ENCODE measurements around the gene RPS6KA2. TPM values are rescaled to one million over a fixed set of nuclear protein-coding genes. Genes with fewer than 3 reads are reported as not detected.

RPS6KA2 gene
- total and polyA plus RNA-seq, 2 donors (not counting 1 experiment from before 2014, with no cell fraction given), result 2.2 to 16.0 TPM

DNA sequence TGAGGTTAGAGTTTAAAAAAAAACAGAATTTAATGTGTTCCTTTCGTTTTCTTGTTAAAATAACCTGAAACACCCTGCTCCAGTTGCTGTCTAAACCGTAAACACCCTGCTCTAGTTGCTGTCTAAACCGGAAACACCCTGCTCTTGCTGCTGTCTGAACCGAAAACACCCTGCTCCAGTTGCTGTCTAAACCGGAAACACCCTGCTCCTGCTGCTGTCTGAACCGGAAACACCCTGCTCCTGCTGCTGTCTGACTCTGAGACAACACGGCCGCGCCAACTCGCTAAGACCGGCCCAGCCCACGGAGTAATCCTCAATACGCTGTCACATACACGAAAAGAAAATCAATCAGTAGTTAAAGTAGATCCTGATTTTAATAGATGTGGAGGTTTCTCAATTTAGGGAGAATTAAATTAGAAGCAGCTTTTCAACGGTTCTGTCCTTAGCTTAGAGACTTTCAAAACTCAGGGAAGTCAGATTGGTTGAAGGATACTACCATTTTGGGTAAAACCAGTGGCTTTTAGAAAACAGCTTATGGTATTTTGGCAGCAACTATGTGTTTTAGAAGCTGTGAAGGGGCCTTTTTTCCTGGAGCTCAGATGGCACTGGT lies 138.9 kb downstream of the RPS6KA2 start:
- Histone ChIP-seq H3K27ac (ENCODE audit: low read length in 2 of 2) (peak overlapping the region; percentile 89 to 92), H3K9me3 (ENCODE audit: control extremely low read depth in 1 of 3, control insufficient read depth in 2 of 3, insufficient read depth in 1 of 3, low read length in 2 of 3) (peaks cover 0 to 26% (median 6%) of the 10 kb centered on the region in 3 donors), H3K9ac (ENCODE audit: low read length) (peak overlapping the region; percentile 48), H4K20me1 (ENCODE audit: control insufficient read depth, insufficient read depth, low read length, poor library complexity, severe bottlenecking) (no peaks in the 10 kb centered on the region), H3K4me2 (replicated peaks; ENCODE audit: low read depth, low read length, poor library complexity, severe bottlenecking) (peak overlapping the region; percentile 52), H3K27me3 (replicated peaks in 1 of 4; ENCODE audit: control extremely low read depth in 1 of 4, control insufficient read depth in 3 of 4, insufficient read depth in 4 of 4, low read length in 3 of 4) (no peaks in the 10 kb centered on the region), H3K36me3 (replicated peaks in 1 of 2; ENCODE audit: control extremely low read depth in 1 of 2, control insufficient read depth in 1 of 2, extremely low read depth in 1 of 2, insufficient read depth in 2 of 2, low read length in 1 of 2) (no peaks in the 10 kb centered on the region), H2AFZ (ENCODE audit: insufficient read depth, low read depth, low read length, poor library complexity, severe bottlenecking) (peak overlapping the region; percentile 67), H3K4me3 (ENCODE audit: control extremely low read depth in 1 of 5, extremely low read depth in 1 of 5, insufficient read depth in 1 of 5, low read depth in 2 of 5, low read length in 4 of 5) (peak overlapping the region; percentile 8 to 53 (median 28)), H3K4me1 (ENCODE audit: control insufficient read depth in 2 of 2, insufficient read depth in 2 of 2, low read length in 2 of 2) (peaks cover 14 to 17% of the 10 kb centered on the region in 2 donors), H3K79me2 (ENCODE audit: control insufficient read depth, insufficient read depth, low read length) (no peaks in the 10 kb centered on the region)
- peak overlapping the region; percentile 99 for H3K27ac Mint-ChIP-seq
- no peak for TF ChIP-seq EZH2 (IDR thresholded peaks at IDR 0.05; ENCODE audit: borderline replicate concordance, insufficient read depth, low read depth, low read length, poor library complexity, severe bottlenecking)
- TF ChIP-seq, protein P1, sequence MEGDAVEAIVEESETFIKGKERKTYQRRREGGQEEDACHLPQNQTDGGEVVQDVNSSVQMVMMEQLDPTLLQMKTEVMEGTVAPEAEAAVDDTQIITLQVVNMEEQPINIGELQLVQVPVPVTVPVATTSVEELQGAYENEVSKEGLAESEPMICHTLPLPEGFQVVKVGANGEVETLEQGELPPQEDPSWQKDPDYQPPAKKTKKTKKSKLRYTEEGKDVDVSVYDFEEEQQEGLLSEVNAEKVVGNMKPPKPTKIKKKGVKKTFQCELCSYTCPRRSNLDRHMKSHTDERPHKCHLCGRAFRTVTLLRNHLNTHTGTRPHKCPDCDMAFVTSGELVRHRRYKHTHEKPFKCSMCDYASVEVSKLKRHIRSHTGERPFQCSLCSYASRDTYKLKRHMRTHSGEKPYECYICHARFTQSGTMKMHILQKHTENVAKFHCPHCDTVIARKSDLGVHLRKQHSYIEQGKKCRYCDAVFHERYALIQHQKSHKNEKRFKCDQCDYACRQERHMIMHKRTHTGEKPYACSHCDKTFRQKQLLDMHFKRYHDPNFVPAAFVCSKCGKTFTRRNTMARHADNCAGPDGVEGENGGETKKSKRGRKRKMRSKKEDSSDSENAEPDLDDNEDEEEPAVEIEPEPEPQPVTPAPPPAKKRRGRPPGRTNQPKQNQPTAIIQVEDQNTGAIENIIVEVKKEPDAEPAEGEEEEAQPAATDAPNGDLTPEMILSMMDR (IDR thresholded peaks at IDR 0.05), result no peak
- intact Hi-C loops (cut with micrococcal nuclease), result loop anchor here (1.0 kb wide), 2 partner anchors 24 to 139 kb away; partner anchors contain the start of gene RPS6KA2
- ChIA-PET CTCF (interaction anchor here (1.6 kb wide), 1 partner anchor 100 kb away, joined by 3 read pairs; no protein-coding TSS in a partner anchor), POLR2A (no interaction called here)
- H3K9me3 Mint-ChIP-seq (ENCODE audit: insufficient read depth), result peaks cover 2% of the 10 kb centered on the region
- peak overlapping the region; percentile 77 for H3K4me3 Mint-ChIP-seq
- H3K27me3 Mint-ChIP-seq, result no peaks in the 10 kb centered on the region
- peak; percentile 88 for DNase-seq
- 1% methylated on average over 11 of the region's 15 CpGs for WGBS (ENCODE audit: insufficient coverage)
- peaks cover 19% of the 10 kb centered on the region for H3K4me1 Mint-ChIP-seq
- peak; percentile 94 for ATAC-seq (ENCODE audit: low read depth)

GRCh38 chr6:166487148-166487547 lies 139.9 kb downstream of the RPS6KA2 start:
- Histone ChIP-seq H3K27ac (ENCODE audit: low read length in 2 of 2) (peak overlapping the region; percentile 89 to 92), H3K27me3 (replicated peaks in 1 of 4; ENCODE audit: control extremely low read depth in 1 of 4, control insufficient read depth in 3 of 4, insufficient read depth in 4 of 4, low read length in 3 of 4) (no peaks in the 10 kb centered on the region), H3K4me1 (ENCODE audit: control insufficient read depth in 2 of 2, insufficient read depth in 2 of 2, low read length in 2 of 2) (peaks cover 14 to 17% of the 10 kb centered on the region in 2 donors), H3K9me3 (ENCODE audit: control extremely low read depth in 1 of 3, control insufficient read depth in 2 of 3, insufficient read depth in 1 of 3, low read length in 2 of 3) (peaks cover 0 to 26% (median 6%) of the 10 kb centered on the region in 3 donors), H3K9ac (ENCODE audit: low read length) (no peak overlapping the region), H2AFZ (ENCODE audit: insufficient read depth, low read depth, low read length, poor library complexity, severe bottlenecking) (no peak overlapping the region), H4K20me1 (ENCODE audit: control insufficient read depth, insufficient read depth, low read length, poor library complexity, severe bottlenecking) (no peaks in the 10 kb centered on the region), H3K36me3 (replicated peaks in 1 of 2; ENCODE audit: control extremely low read depth in 1 of 2, control insufficient read depth in 1 of 2, extremely low read depth in 1 of 2, insufficient read depth in 2 of 2, low read length in 1 of 2) (no peaks in the 10 kb centered on the region), H3K4me2 (replicated peaks; ENCODE audit: low read depth, low read length, poor library complexity, severe bottlenecking) (peak overlapping the region; percentile 52), H3K79me2 (ENCODE audit: control insufficient read depth, insufficient read depth, low read length) (no peaks in the 10 kb centered on the region), H3K4me3 (ENCODE audit: control extremely low read depth in 1 of 5, extremely low read depth in 1 of 5, insufficient read depth in 1 of 5, low read depth in 2 of 5, low read length in 4 of 5) (no peak overlapping the region)
- DNase-seq (no peak), ATAC-seq (ENCODE audit: low read depth) (no peak)
- CTCF ChIA-PET, result no interaction called here
- 96% methylated on average over 11 of the region's 11 CpGs for WGBS (ENCODE audit: insufficient coverage)
- intact Hi-C loops (cut with micrococcal nuclease), result no loop called here
- peak overlapping the region; percentile 77 for H3K4me3 Mint-ChIP-seq
- H3K9me3 Mint-ChIP-seq (ENCODE audit: insufficient read depth), result peaks cover 2% of the 10 kb centered on the region
- peak overlapping the region; percentile 99 for H3K27ac Mint-ChIP-seq
- TF ChIP-seq, protein P1 (IDR thresholded peaks at IDR 0.05), result no peak
- TF ChIP-seq EZH2 (IDR thresholded peaks at IDR 0.05; ENCODE audit: borderline replicate concordance, insufficient read depth, low read depth, low read length, poor library complexity, severe bottlenecking), result no peak
- POLR2A ChIA-PET, result no interaction called here
- no peaks in the 10 kb centered on the region for H3K27me3 Mint-ChIP-seq
- H3K4me1 Mint-ChIP-seq, result peaks cover 19% of the 10 kb centered on the region

Data from B cell (primary cell).